Heart right ventricle (tissue), 16 donors: ENCODE data around the gene TMC8. TPM values are rescaled to one million over a fixed set of nuclear protein-coding genes. Genes with fewer than 3 reads are reported as not detected.

Experiments
- ATAC-seq, 8 donors: fragments of 200-7000 bp; cut with Tn5 transposase; one replicate each; pipeline ENCODE4 v1.9.1; 2020; ENCODE audit warnings: mild to moderate bottlenecking in 8 of 8, moderate library complexity in 8 of 8, moderate number of reproducible peaks in 1 of 8
- DNase-seq, 2 donors: peaks; one replicate each; pipeline ENCODE4 v3.0.0-alpha.2; 2020
- H3K27ac ChIP-seq, 10 donors: fragments of 200-600 bp; sonication (generic) in 2 of 10; one replicate each; pipeline versions ENCODE4 v1.5.0 to v1.8.0; 2020 to 2022; ENCODE audit warnings: mild to moderate bottlenecking in 3 of 10
- H3K27me3 ChIP-seq, 7 donors: fragments of 200-600 bp; one replicate each; pipeline ENCODE4 v1.8.0; 2021 to 2022; ENCODE audit warnings: mild to moderate bottlenecking in 2 of 7
- H3K36me3 ChIP-seq, 9 donors: fragments of 200-600 bp; sonication (generic) in 1 of 9; one replicate each; pipeline versions ENCODE4 v1.5.0 to v1.8.0; 2020 to 2022; ENCODE audit warnings: mild to moderate bottlenecking in 2 of 9
- H3K4me1 ChIP-seq, 9 donors: fragments of 200-600 bp; sonication (generic) in 1 of 9; one replicate each; pipeline versions ENCODE4 v1.5.0 to v1.8.0; 2020 to 2022; ENCODE audit warnings: mild to moderate bottlenecking in 4 of 9
- H3K4me3 ChIP-seq, 10 donors: fragments of 200-600 bp; sonication (generic) in 2 of 10; one replicate each; pipeline versions ENCODE4 v1.5.0 to v1.8.0; 2020 to 2022; ENCODE audit warnings: mild to moderate bottlenecking in 7 of 10, moderate library complexity in 2 of 10
- H3K9me3 ChIP-seq, 11 donors: fragments of 200-600 bp in 10 of 11; sonication (generic) in 2 of 11; one replicate each; pipeline versions ENCODE4 v1.5.0 to v1.8.0; 2013 to 2022; ENCODE audit warnings: mild to moderate bottlenecking in 2 of 11, control low read depth in 1 of 11, moderate library complexity in 1 of 11
- CTCF ChIP-seq, 9 donors: fragments of 200-600 bp; sonication (generic) in 2 of 9; IDR thresholded peaks; one replicate each; pipeline versions ENCODE4 v1.5.0 to v1.8.0; 2021 to 2022; ENCODE audit warnings: antibody characterized with exemption in 9 of 9, mild to moderate bottlenecking in 5 of 9, moderate library complexity in 1 of 9
- WGBS, 2 donors: extraction: QIAGEN DNeasy Blood & Tissue Kit; methylation state at CpG; one replicate each; pipeline ENCODE4 v1.1.7; 2013; ENCODE audit warnings: inconsistent platforms in 1 of 2; 5-methylcytosine and 5-hydroxymethylcytosine counted together
- intact Hi-C, 10 donors: fragments of 100-400 bp; cut with DNase I; formaldehyde crosslinking; loops; one replicate each; pipeline versions ENCODE4 v1.11.1 to v1.14.2; 2022
- polyA plus RNA-seq, 2 donors: library from polyadenylated mRNA; stranded (reverse); fragments of 200-250 nt; gene quantifications; one replicate each; pipeline ENCODE4 v1.2.3, GENCODE V29; 2013
- total RNA-seq, 10 donors: library from RNA; stranded (reverse); fragmentation: NEBNext Ultra II Directional in 3 of 10; extraction: Animal tissue kit (Norgen Biotek cat#: 25700) in 3 of 10; gene quantifications; one replicate each; pipeline versions ENCODE4 v1.2.1 to v1.2.4, GENCODE V29; 2021 to 2023
- donor health status: Arrhythmogenic right ventricular cardiomyopathy.
- donor health status: ischemic (EF 13 %, LVEDD 7.1; RV severe dilation, severe dysfunction).
- donor health status: healthy with polysubstance abuse.
- donor health status: DM: no; HTN: yes; CAD: no.
- donor health status: DM: no; HTN: no; CAD: no.
- donor health status: ischemic (EF 25% LVEDD 6.9; RV normal size, moderate dysfunction).
- donor health status: ischemic (EF 25% LVEDD 5.7; RV mildly dilated, moderate dysfunction).
- donor health status: healthy.
- donor health status: DM: yes; HTN: yes; CAD: no.
- donor health status: Ischemic cardiomyopathy.
- donor health status: ischemic (EF 35%, LVEDD 5.7; RV mildly dilated, moderate dysfunction).
- donor health status: nonischemic (EF 11% LVEDD 7.7; RV severe dilation, severe dysfunction).
- donor health status: DM: yes; HTN: yes; CAD: no.
- donor health status: PGD.
- donor health status: ischemic (EF 29% LVEDD 5.4; RV normal size, mild dysfunction).
- donor health status: nonischemic (EF 23%, LVEDD 6.1; RV moderate dilation, normal function).

TMC8 gene
- total and polyA plus RNA-seq, 12 donors, result 0.85 to 11.2 (median 2.1) TPM

GRCh38 chr17:78095035-78095434 lies 35.5 kb upstream of the TMC8 start:
- no peak overlapping the region for H3K4me3 ChIP-seq
- ATAC-seq (no peak), DNase-seq (no peak)
- no peak for TF ChIP-seq CTCF (IDR thresholded peaks at IDR 0.05)
- peaks cover 0 to 4% (median 0%) of the 10 kb centered on the region in 9 donors for H3K4me1 ChIP-seq
- H3K27ac ChIP-seq, result no peak overlapping the region
- intact Hi-C loops, result no loop called here
- H3K27me3 ChIP-seq, result no peaks in the 10 kb centered on the region
- no peaks in the 10 kb centered on the region for H3K9me3 ChIP-seq
- 97 to 98% methylated on average over 6 of the region's 6 CpGs for WGBS, 2 donors
- peaks cover 0 to 100% (median 79%) of the 10 kb centered on the region in 9 donors for H3K36me3 ChIP-seq

GRCh38 chr17:78096093-78096492 lies 34.5 kb upstream of the TMC8 start:
- DNase-seq (no peak), ATAC-seq (no peak)
- no peak for TF ChIP-seq CTCF (IDR thresholded peaks at IDR 0.05)
- intact Hi-C loops, result no loop called here
- no peak overlapping the region for H3K27ac ChIP-seq
- no peaks in the 10 kb centered on the region for H3K4me1 ChIP-seq
- WGBS, 2 donors, result 89 to 91% methylated on average over 9 of the region's 9 CpGs
- no peaks in the 10 kb centered on the region for H3K9me3 ChIP-seq
- peaks cover 0 to 100% (median 77%) of the 10 kb centered on the region in 9 donors for H3K36me3 ChIP-seq
- no peaks in the 10 kb centered on the region for H3K27me3 ChIP-seq
- H3K4me3 ChIP-seq, result no peak overlapping the region

- DNase-seq (no peak), ATAC-seq (no peak)
- Histone ChIP-seq H3K27me3 (no peaks in the 10 kb centered on the region), H3K4me3 (no peak overlapping the region), H3K27ac (no peak overlapping the region), H3K4me1 (no peaks in the 10 kb centered on the region), H3K36me3 (peaks cover 0 to 100% (median 77%) of the 10 kb centered on the region in 9 donors), H3K9me3 (no peaks in the 10 kb centered on the region)
- TF ChIP-seq CTCF (IDR thresholded peaks at IDR 0.05), result no peak
- 79 to 88% methylated on average over 5 of the region's 5 CpGs for WGBS, 2 donors
- intact Hi-C loops, result no loop called here
These were observed 29.5 kb upstream of the TMC8 start for GRCh38 chr17:78101112-78101511.

- DNase-seq, result no peak
These were observed 29.0 kb upstream of the TMC8 start for GRCh38 chr17:78101542-78101941.

More at GRCh38 chr17:78101542-78101941, 29.0 kb upstream of the TMC8 start:
- H3K9me3 ChIP-seq, result no peaks in the 10 kb centered on the region
- no peak for ATAC-seq
- intact Hi-C loops, result no loop called here
- H3K4me1 ChIP-seq, result no peaks in the 10 kb centered on the region
- no peaks in the 10 kb centered on the region for H3K27me3 ChIP-seq
- TF ChIP-seq CTCF (IDR thresholded peaks at IDR 0.05), result no peak
- WGBS, 2 donors, result 91 to 97% methylated on average over 10 of the region's 10 CpGs
- peaks cover 0 to 100% (median 76%) of the 10 kb centered on the region in 9 donors for H3K36me3 ChIP-seq
- no peak overlapping the region for H3K27ac ChIP-seq
- H3K4me3 ChIP-seq, result no peak overlapping the region
